GM18870 (cell line): ENCODE data around the gene MUC3A.
"Not testable (repeated sequence)": the region's sequence is repeated elsewhere in the genome, so short reads cannot be mapped to it uniquely, and the experiment has no call there.

ENCODE experiments used
- ATAC-seq: cut with Tn5 transposase; IDR thresholded peaks from one replicate; pipeline ENCODE4 v1.9.1; 2021; ENCODE audit warnings: moderate library complexity; ENCODE audit not compliant: unreplicated experiment

Gene MUC3A

GRCh38 chr7:100971111-100972001, 22.0 kb downstream of the MUC3A start:
- ATAC-seq, result no peak

- ATAC-seq, result no peak
These were observed 22.6 kb downstream of the MUC3A start for GRCh38 chr7:100972002-100972347.

GRCh38 chr7:100974021-100974420, 24.7 kb downstream of the MUC3A start:
- ATAC-seq, result no peak

GRCh38 chr7:100975371-100975821, 26.1 kb downstream of the MUC3A start:
- ATAC-seq, result no peak

- no peak for ATAC-seq
These were observed 29.0 kb downstream of the MUC3A start for GRCh38 chr7:100978300-100978699.

- ATAC-seq, result no peak
These were observed 34.3 kb downstream of the MUC3A start for GRCh38 chr7:100983451-100984187.

GRCh38 chr7:100984241-100984918, 35.0 kb downstream of the MUC3A start:
- not testable (repeated sequence) for ATAC-seq

GRCh38 chr7:100985033-100985797, 35.9 kb downstream of the MUC3A start:
- not testable (repeated sequence) for ATAC-seq

GRCh38 chr7:100991631-100992030, 42.3 kb downstream of the MUC3A start:
- ATAC-seq, result no peak

- not testable (repeated sequence) for ATAC-seq
These were observed 42.9 kb downstream of the MUC3A start for GRCh38 chr7:100992280-100992679.

- not testable (repeated sequence) for ATAC-seq
These were observed 45.3 kb downstream of the MUC3A start for GRCh38 chr7:100994671-100995070.

- not testable (repeated sequence) for ATAC-seq
These were observed 49.2 kb downstream of the MUC3A start for GRCh38 chr7:100998530-100998929.

GRCh38 chr7:100999334-100999733, 50.0 kb downstream of the MUC3A start:
- not testable (repeated sequence) for ATAC-seq

GRCh38 chr7:101000025-101000424, 50.7 kb downstream of the MUC3A start:
- ATAC-seq, result not testable (repeated sequence)

GRCh38 chr7:101002333-101002732, 53.0 kb downstream of the MUC3A start:
- not testable (repeated sequence) for ATAC-seq

GRCh38 chr7:101007361-101007760, 58.0 kb downstream of the MUC3A start:
- not testable (repeated sequence) for ATAC-seq

GRCh38 chr7:101009629-101010028, 60.3 kb downstream of the MUC3A start:
- ATAC-seq, result no peak

- ATAC-seq, result no peak
These were observed 63.6 kb downstream of the MUC3A start for GRCh38 chr7:101012931-101013330.

GRCh38 chr7:101015626-101016025, 66.3 kb downstream of the MUC3A start:
- no peak for ATAC-seq

GRCh38 chr7:101017064-101017777, 67.9 kb downstream of the MUC3A start:
- no peak for ATAC-seq
